Endothelial cell of umbilical vein (primary cell): ENCODE measurements around the gene CTR9. TPM values are rescaled to one million over a fixed set of nuclear protein-coding genes. Genes with fewer than 3 reads are reported as not detected.
A peak's percentile ranks its signal among the peaks of the same experiment; 100 is the strongest.

Experiments used
- BruUV-seq: library from RNA; stranded (reverse); fragments of 400-500 nt; replicated peaks from 2 replicates; lab custom pipeline; 2021; lab: Mats Ljungman, UMichigan
- CTCF ChIA-PET: fragments of 300-600, 350-600 bp; sonication (Branson Sonifier 250); formaldehyde crosslinking; loops from one replicate; lab custom pipeline; 2021; ENCODE audit warnings: antibody characterized with exemption, inconsistent platforms; lab: Charles Lee
- POLR2A ChIA-PET: fragments of 300-600, 350-600 bp; sonication (Branson Sonifier 250); formaldehyde crosslinking; loops from one replicate; lab custom pipeline; 2021; ENCODE audit warnings: antibody characterized with exemption, inconsistent platforms; lab: Charles Lee
- DNase-seq: peaks from one replicate; pipeline ENCODE4 v3.0.0-alpha.2; 2011; ENCODE audit warnings: low read depth, low spot score
- FAIRE-seq: peaks from 2 replicates; lab custom pipeline; 2011; peaks lifted over from hg19 to GRCh38; lab: Jason Lieb, UNC
- H2AFZ ChIP-seq: 2 replicates; pipeline ENCODE4 v1.6.0; 2012; ENCODE audit warnings: low read depth, low read length, control low read depth, inconsistent platforms
- H3K27ac ChIP-seq: 2 replicates; pipeline ENCODE4 v1.5.1; 2011; ENCODE audit warnings: low read depth, mild to moderate bottlenecking, control low read depth, low read length, moderate library complexity; ENCODE audit not compliant: insufficient read depth
- H3K27me3 ChIP-seq, 2 experiments: 2 replicates each; pipeline versions ENCODE4 v1.6.0 to v1.6.1; 2011; ENCODE audit warnings: low read length in 2 of 2, mixed read lengths in 1 of 2; ENCODE audit not compliant: control insufficient read depth in 2 of 2, insufficient read depth in 2 of 2
- H3K36me3 ChIP-seq, 2 experiments: 2 replicates in 1 of 2; 3 replicates in 1 of 2; pipeline ENCODE4 v1.5.1; 2011; ENCODE audit warnings: low read length in 2 of 2, mild to moderate bottlenecking in 1 of 2, moderate library complexity in 1 of 2; ENCODE audit not compliant: control insufficient read depth in 2 of 2, insufficient read depth in 2 of 2; ENCODE audit errors: extremely low read depth in 1 of 2
- H3K4me1 ChIP-seq: 3 replicates; pipeline ENCODE4 v1.5.1; 2011; ENCODE audit warnings: mild to moderate bottlenecking, low read length; ENCODE audit not compliant: control insufficient read depth, insufficient read depth; ENCODE audit errors: extremely low read depth
- H3K4me2 ChIP-seq: 2 replicates; pipeline ENCODE4 v1.6.1; 2011; ENCODE audit warnings: low read length, control low read depth, mixed read lengths; ENCODE audit not compliant: insufficient read depth
- H3K4me3 ChIP-seq, 3 experiments: fragments of 200-600 bp in 1 of 3; sonication (generic), shearing (Covaris generic) in 1 of 3; replicated peaks in 1 of 3; 2 replicates each; pipeline ENCODE4 v1.5.1; 2011 to 2016; ENCODE audit warnings: control low read depth in 3 of 3, low read length in 3 of 3, mild to moderate bottlenecking in 2 of 3, inconsistent platforms in 1 of 3, low read depth in 1 of 3, moderate library complexity in 1 of 3; ENCODE audit not compliant: insufficient read depth in 1 of 3
- H3K79me2 ChIP-seq: 2 replicates; pipeline ENCODE4 v1.6.0; 2012; ENCODE audit warnings: low read length, inconsistent platforms; ENCODE audit not compliant: control insufficient read depth, insufficient read depth
- H3K9ac ChIP-seq: replicated peaks from 2 replicates; pipeline ENCODE3; 2011; ENCODE audit warnings: low read length, control low read depth; ENCODE audit not compliant: insufficient read depth; ENCODE audit errors: extremely low read depth
- H3K9me1 ChIP-seq: replicated peaks from 3 replicates; pipeline ENCODE4 v1.6.0; 2011; ENCODE audit warnings: mild to moderate bottlenecking, low read length; ENCODE audit not compliant: control insufficient read depth, insufficient read depth; ENCODE audit errors: extremely low read depth
- H3K9me3 ChIP-seq: replicated peaks from 2 replicates; pipeline ENCODE4 v1.5.1; 2012; ENCODE audit warnings: low read length, inconsistent platforms; ENCODE audit not compliant: control insufficient read depth, insufficient read depth
- H4K20me1 ChIP-seq: replicated peaks from 2 replicates; pipeline ENCODE3; 2011; ENCODE audit warnings: mild to moderate bottlenecking, low read length; ENCODE audit not compliant: control insufficient read depth, insufficient read depth; ENCODE audit errors: extremely low read depth
- CTCF ChIP-seq, 2 donors: IDR thresholded peaks; 1 replicate in 1 of 2; 2 replicates in 1 of 2; pipeline ENCODE4 v1.5.1; 2011; ENCODE audit warnings: low read length in 2 of 2, mild to moderate bottlenecking in 2 of 2, moderate library complexity in 2 of 2, control low read depth in 1 of 2, inconsistent platforms in 1 of 2, low read depth in 1 of 2; ENCODE audit not compliant: insufficient read depth in 1 of 2; ENCODE audit errors: extremely low read depth in 1 of 2
- EZH2 ChIP-seq: IDR thresholded peaks from 2 replicates; pipeline ENCODE4 v1.6.1; 2012; ENCODE audit warnings: borderline replicate concordance, low read depth, mild to moderate bottlenecking, moderate library complexity, low read length, inconsistent platforms; ENCODE audit not compliant: severe bottlenecking
- FOS ChIP-seq: IDR thresholded peaks from 2 replicates; pipeline ENCODE4 v1.6.1; 2011; ENCODE audit warnings: mild to moderate bottlenecking, low read length, moderate library complexity, borderline replicate concordance; ENCODE audit not compliant: insufficient read depth
- GATA2 ChIP-seq: IDR thresholded peaks from 2 replicates; pipeline ENCODE4 v1.7.0; 2011; ENCODE audit warnings: low read depth, mild to moderate bottlenecking, moderate library complexity, mixed read lengths, low read length; ENCODE audit not compliant: insufficient read length, insufficient read depth
- JUN ChIP-seq: IDR thresholded peaks from 2 replicates; pipeline ENCODE4 v1.6.1; 2011; ENCODE audit warnings: borderline replicate concordance, low read depth; ENCODE audit not compliant: insufficient read length, insufficient read depth
- MAX ChIP-seq: IDR thresholded peaks from 2 replicates; pipeline ENCODE4 v1.6.1; 2011; ENCODE audit not compliant: insufficient read depth, insufficient read length
- MYC ChIP-seq: IDR thresholded peaks from one replicate; pipeline ENCODE4 v1.6.1; 2011; ENCODE audit warnings: mild to moderate bottlenecking, low read depth, low read length
- POLR2A ChIP-seq: IDR thresholded peaks from 2 replicates; pipeline ENCODE4 v1.6.1; 2012; ENCODE audit warnings: low read depth, mild to moderate bottlenecking, control low read depth, low read length
- POLR2AphosphoS5 ChIP-seq: IDR thresholded peaks from 2 replicates; pipeline ENCODE4 v1.6.1; 2012; ENCODE audit warnings: low read depth, mild to moderate bottlenecking, control low read depth, low read length, moderate library complexity; ENCODE audit not compliant: insufficient read depth
- dilution Hi-C: fragments of 300-500 bp; cut with MboI; formaldehyde crosslinking; loops from one replicate; pipeline ENCODE4 v1.15.0; 2019; ENCODE audit warnings: low sequenced_read_pairs; ENCODE audit not compliant: extremely low pct_ligation_motif_present
- intact Hi-C: fragments of 100-400 bp; cut with micrococcal nuclease; formaldehyde crosslinking; loops from one replicate; pipeline ENCODE4 v1.10.0; 2022
- polyA plus RNA-seq, 4 experiments: library from polyadenylated mRNA; depleted of rRNA in 3 of 4; stranded (reverse) in 3 of 4; unstranded in 1 of 4; fragments of >200 nt; gene quantifications; 2 replicates each; pipeline versions ENCODE4 v1.2.1 to v1.2.3, GENCODE V29; 2011 to 2012; ENCODE audit warnings: missing spikeins in 1 of 4
- total RNA-seq: library from RNA; stranded (reverse); gene quantifications from 2 replicates; pipeline ENCODE4 v1.2.3, GENCODE V29; 2021

Gene CTR9
- total and polyA plus RNA-seq, 2 donors (not counting 3 experiments of a cell fraction or from before 2014, with no cell fraction given) = 7.5 to 33.2 TPM

- intact Hi-C loops = no loop called here
- Histone ChIP-seq H3K4me3 (no peak overlapping the region), H3K36me3 (peaks cover 13 to 33% of the 10 kb centered on the region in 2 experiments)
Measured at GRCh38 chr11:10778217-10778970, 27.3 kb downstream of the CTR9 start.

GRCh38 chr11:10779086-10779485 lies 28.0 kb downstream of the CTR9 start:
- H4K20me1 ChIP-seq = no peaks in the 10 kb centered on the region
- H3K27ac ChIP-seq = no peak overlapping the region
- no peak overlapping the region for H3K9ac ChIP-seq
- H3K36me3 ChIP-seq = peaks cover 13 to 27% of the 10 kb centered on the region in 2 experiments
- TSS peak; percentile 77 for BruUV-seq
- no peak overlapping the region for H2AFZ ChIP-seq
- H3K79me2 ChIP-seq = no peaks in the 10 kb centered on the region
- H3K4me3 ChIP-seq = no peak overlapping the region
- ChIA-PET CTCF (interaction anchor here (1.0 to 1.3 kb wide), 2 partner anchors 9 to 14 kb away, joined by 3 to 4 read pairs; no protein-coding TSS in a partner anchor), POLR2A (no interaction called here)
- dilution Hi-C loops (no loop called here), intact Hi-C loops (no loop called here)
- DNase-seq (no peak), FAIRE-seq (no peak)
- no peaks in the 10 kb centered on the region for H3K9me1 ChIP-seq
- no peaks in the 10 kb centered on the region for H3K9me3 ChIP-seq
- TF ChIP-seq JUN = no peak
- TF ChIP-seq MAX = no peak
- no peak for TF ChIP-seq GATA2
- TF ChIP-seq CTCF (IDR thresholded peaks at IDR 0.05; ENCODE audit: extremely low read depth in 1 of 2, insufficient read depth in 1 of 2, low read depth in 1 of 2, low read length in 2 of 2) = no peak
- no peak for TF ChIP-seq POLR2AphosphoS5
- no peak for TF ChIP-seq EZH2
- TF ChIP-seq MYC = no peak
- TF ChIP-seq FOS = no peak
- no peak for TF ChIP-seq POLR2A
- H3K4me1 ChIP-seq = peaks cover 5% of the 10 kb centered on the region
- no peaks in the 10 kb centered on the region for H3K27me3 ChIP-seq
- no peak overlapping the region for H3K4me2 ChIP-seq

More at GRCh38 chr11:10778217-10778970, 27.3 kb downstream of the CTR9 start:
- TF ChIP-seq JUN (no peak), FOS (no peak), EZH2 (no peak), MAX (no peak), POLR2AphosphoS5 (no peak)
- H2AFZ ChIP-seq = no peak overlapping the region
- no peak overlapping the region for H3K27ac ChIP-seq
- dilution Hi-C loops = no loop called here
- CTCF ChIA-PET = interaction anchor here (1.0 to 1.3 kb wide), 2 partner anchors 8 to 15 kb away, joined by 3 to 4 read pairs; no protein-coding TSS in a partner anchor
- POLR2A ChIA-PET = no interaction called here
- no peaks in the 10 kb centered on the region for H3K9me1 ChIP-seq
- no TSS peak for BruUV-seq
- H3K9ac ChIP-seq = no peak overlapping the region
- no peaks in the 10 kb centered on the region for H3K27me3 ChIP-seq
- DNase-seq (no peak), FAIRE-seq (no peak)
- no peaks in the 10 kb centered on the region for H3K9me3 ChIP-seq
- H3K4me1 ChIP-seq = no peaks in the 10 kb centered on the region
- no peaks in the 10 kb centered on the region for H4K20me1 ChIP-seq
- H3K4me2 ChIP-seq = no peak overlapping the region
- no peaks in the 10 kb centered on the region for H3K79me2 ChIP-seq
